Muscle of leg (tissue), 11 donors: ENCODE data around the gene LRCH1. TPM values are rescaled to one million over a fixed set of nuclear protein-coding genes. Genes with fewer than 3 reads are reported as not detected.

Experiments
- DNase-seq: peaks from one replicate; pipeline ENCODE4 v3.0.0; 2013
- H3K27ac ChIP-seq: one replicate; pipeline ENCODE4 v1.5.1; 2013; ENCODE audit warnings: mild to moderate bottlenecking, low read length, control low read depth
- H3K27me3 ChIP-seq: one replicate; pipeline ENCODE4 v1.6.1; 2013; ENCODE audit warnings: low read length; ENCODE audit not compliant: control insufficient read depth, insufficient read depth
- H3K36me3 ChIP-seq: one replicate; pipeline ENCODE4 v1.6.1; 2013; ENCODE audit warnings: low read length; ENCODE audit not compliant: control insufficient read depth, insufficient read depth
- H3K4me1 ChIP-seq: one replicate; pipeline ENCODE4 v1.6.1; 2013; ENCODE audit warnings: low read length; ENCODE audit not compliant: control insufficient read depth, insufficient read depth
- H3K4me3 ChIP-seq: one replicate; pipeline ENCODE4 v1.5.1; 2013; ENCODE audit warnings: low read length, control low read depth
- H3K9me3 ChIP-seq: replicated peaks from 2 replicates; pipeline ENCODE4 v1.6.1; 2013; ENCODE audit warnings: low read depth, low read length; ENCODE audit not compliant: control insufficient read depth
- WGBS: methylation state at CpG from one replicate; pipeline ENCODE4 v1.1.5; 2013; ENCODE audit warnings: missing lambda C conversion rate; ENCODE audit not compliant: insufficient coverage; 5-methylcytosine and 5-hydroxymethylcytosine counted together
- polyA plus RNA-seq, 8 donors: library from polyadenylated mRNA; unstranded; fragments of 120-200 nt; gene quantifications; one replicate each; pipeline versions ENCODE4 v1.2.1 to v1.2.3, GENCODE V29; 2013; ENCODE audit warnings: inconsistent platforms in 1 of 8, low replicate concordance in 1 of 8; ENCODE audit not compliant: insufficient read length in 8 of 8, insufficient read depth in 1 of 8
- total RNA-seq: library from RNA; stranded (reverse); fragments of 120-200 nt; gene quantifications from one replicate; pipeline ENCODE4 v1.2.4, GENCODE V29; 2013

Gene LRCH1
- total and polyA plus RNA-seq, 9 donors, result 13.6 to 22.9 (median 19.8) TPM

DNA sequence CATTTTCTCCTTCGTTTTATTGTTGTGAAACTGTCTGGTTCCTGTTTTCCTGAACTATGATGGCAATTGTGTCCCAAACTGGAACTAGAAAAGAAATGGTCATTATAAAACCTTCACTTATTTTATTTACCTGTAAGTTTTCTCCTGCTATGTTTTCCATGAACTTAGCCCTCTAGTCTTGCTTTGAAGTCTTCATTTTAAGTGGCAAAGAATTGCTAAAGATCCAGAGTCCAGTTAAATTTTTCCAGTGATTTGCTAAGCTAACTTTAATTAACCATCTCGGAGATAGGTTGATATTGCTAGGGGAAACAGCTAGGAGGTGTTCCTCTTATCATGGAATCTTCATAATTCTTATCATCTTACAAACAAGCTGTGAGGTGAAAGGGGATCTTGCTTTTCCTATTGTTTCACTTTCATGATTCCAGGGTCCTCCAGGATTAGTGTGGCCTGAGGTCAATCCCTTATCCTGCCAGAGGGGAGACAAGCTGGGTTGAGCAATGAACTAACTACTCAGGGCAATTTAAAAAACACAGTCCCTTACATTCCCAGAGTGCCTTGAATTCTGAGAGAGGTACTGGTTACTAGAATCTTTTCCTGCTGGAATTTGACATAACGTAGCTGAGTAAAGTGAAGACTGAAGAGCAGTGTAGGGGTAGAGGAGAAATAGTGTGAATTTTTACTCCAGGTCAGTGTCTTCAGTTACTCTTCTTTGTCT is 131.5 kb downstream of the LRCH1 start:
- WGBS, result no CpG with 5 or more reads among the region's 3 CpGs
- Histone ChIP-seq H3K4me3 (no peak overlapping the region), H3K27me3 (no peaks in the 10 kb centered on the region), H3K27ac (peak overlapping the region; percentile 81), H3K4me1 (peaks cover 21% of the 10 kb centered on the region), H3K36me3 (peaks cover 9% of the 10 kb centered on the region), H3K9me3 (no peaks in the 10 kb centered on the region)
- DNase-seq, result no peak

DNA sequence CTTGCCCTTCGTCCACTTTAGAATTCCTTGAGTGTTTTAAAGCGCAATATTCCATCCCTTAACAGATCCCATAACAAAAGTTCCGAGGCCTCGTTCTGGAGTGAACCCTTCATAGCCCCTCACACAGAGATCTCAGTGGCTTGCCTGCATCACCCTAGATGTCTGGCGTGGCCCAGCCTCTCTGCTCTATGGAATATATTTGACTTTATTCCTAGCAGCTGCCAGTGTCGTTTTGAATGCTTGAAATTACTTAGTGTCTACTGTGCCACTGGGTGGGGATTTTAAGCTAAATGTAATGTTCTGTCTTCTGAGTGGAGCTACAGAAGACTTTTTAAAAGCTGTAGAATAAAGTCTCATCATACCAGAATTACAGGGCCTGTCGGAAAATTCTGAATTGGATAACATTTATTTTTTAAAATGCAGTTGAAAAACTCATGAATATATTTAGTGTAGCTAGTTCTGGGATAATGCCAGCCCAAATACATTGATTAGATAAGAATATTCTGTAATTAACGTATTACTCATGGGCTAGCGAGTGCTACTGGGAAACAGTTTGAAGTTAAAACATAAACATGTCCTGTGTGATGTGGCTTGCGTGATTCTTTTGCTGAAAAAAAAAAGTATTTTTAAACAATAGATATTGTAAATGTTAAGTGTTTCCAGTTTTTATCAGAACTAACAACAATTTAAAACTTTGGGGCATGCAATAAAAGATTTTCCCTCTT is 132.2 kb downstream of the LRCH1 start:
- H3K9me3 ChIP-seq, result no peaks in the 10 kb centered on the region
- 71% methylated on average over 4 of the region's 10 CpGs for WGBS
- H3K36me3 ChIP-seq, result peaks cover 9% of the 10 kb centered on the region
- peaks cover 14% of the 10 kb centered on the region for H3K4me1 ChIP-seq
- no peak overlapping the region for H3K4me3 ChIP-seq
- DNase-seq, result peak; percentile 75
- peak overlapping the region; percentile 81 for H3K27ac ChIP-seq
- no peaks in the 10 kb centered on the region for H3K27me3 ChIP-seq

DNA sequence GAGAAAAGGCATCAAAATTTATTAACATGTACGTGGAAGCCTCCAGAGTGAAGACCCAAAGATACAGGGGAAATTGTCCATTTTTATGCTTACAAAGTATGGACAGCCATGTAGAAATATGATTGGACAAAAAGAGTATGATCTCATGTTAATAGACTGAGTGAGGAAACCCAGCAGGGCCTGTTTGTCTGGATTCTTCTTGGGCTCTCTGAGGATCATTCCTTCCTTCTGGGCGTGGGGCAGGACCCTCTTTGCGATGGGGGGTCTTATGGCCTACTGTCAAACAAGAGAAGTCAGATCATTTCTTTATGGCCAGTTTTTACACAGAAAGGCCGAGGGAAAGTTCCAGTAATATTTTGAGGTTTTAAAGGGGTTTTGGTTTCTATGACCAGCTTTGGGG is 133.2 kb downstream of the LRCH1 start:
- no peak for DNase-seq
- H3K27ac ChIP-seq, result peak overlapping the region; percentile 33
- peaks cover 9% of the 10 kb centered on the region for H3K36me3 ChIP-seq
- no peaks in the 10 kb centered on the region for H3K27me3 ChIP-seq
- no peak overlapping the region for H3K4me3 ChIP-seq
- no peaks in the 10 kb centered on the region for H3K9me3 ChIP-seq
- H3K4me1 ChIP-seq, result peaks cover 8% of the 10 kb centered on the region
- 85% methylated on average over 3 of the region's 4 CpGs for WGBS

DNA sequence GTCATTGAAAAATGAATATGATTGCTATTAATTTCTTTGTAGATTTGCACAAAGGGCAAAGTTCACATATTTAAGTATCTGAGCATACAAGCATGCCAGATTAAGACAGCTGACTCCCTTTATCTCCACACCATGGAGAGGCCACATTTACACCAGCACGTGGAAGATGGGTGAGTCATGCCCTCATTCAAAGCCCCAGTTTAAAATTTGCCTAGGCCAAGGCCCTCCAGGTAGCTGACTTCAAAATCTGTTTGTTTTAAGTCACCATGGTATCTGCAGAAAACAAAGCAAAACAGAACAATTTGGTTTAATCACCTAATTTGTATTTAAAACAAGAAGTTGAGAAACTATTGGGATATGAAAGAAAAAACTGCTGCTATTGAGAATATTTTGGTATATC is 134.8 kb downstream of the LRCH1 start:
- WGBS, result 0% methylated on average over 1 of the region's 1 CpG
- H3K4me1 ChIP-seq, result peaks cover 9% of the 10 kb centered on the region

DNA sequence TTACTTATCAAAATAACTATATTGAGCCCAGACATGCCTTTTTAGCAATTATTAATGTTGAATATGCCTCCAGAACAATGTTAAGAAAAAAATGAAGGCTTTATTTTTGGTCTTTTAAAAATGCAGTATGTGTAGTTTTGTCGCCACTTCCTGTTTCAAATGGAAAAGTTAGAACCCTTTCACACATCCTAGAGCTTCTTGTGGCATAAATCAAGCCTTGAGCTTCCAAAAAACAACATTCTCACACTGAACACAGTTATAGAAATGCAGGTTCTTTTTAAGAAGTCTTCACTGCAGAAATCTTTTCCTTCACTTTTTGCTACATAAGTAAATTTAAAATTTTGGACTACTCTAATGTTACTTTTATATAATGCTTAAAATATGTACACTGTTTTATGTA is 135.3 kb downstream of the LRCH1 start:
- H3K9me3 ChIP-seq, result no peaks in the 10 kb centered on the region
- H3K27ac ChIP-seq, result no peak overlapping the region
- DNase-seq, result peak; percentile 29
- H3K36me3 ChIP-seq, result peaks cover 13% of the 10 kb centered on the region
- no peaks in the 10 kb centered on the region for H3K27me3 ChIP-seq
- H3K4me1 ChIP-seq, result peaks cover 9% of the 10 kb centered on the region
- no CpG with 5 or more reads among the region's 1 CpG for WGBS
- no peak overlapping the region for H3K4me3 ChIP-seq

More for the DNA sequence above, 134.8 kb downstream of the LRCH1 start:
- no peak overlapping the region for H3K4me3 ChIP-seq
- no peak overlapping the region for H3K27ac ChIP-seq
- no peaks in the 10 kb centered on the region for H3K27me3 ChIP-seq
- peak; percentile 37 for DNase-seq
- H3K9me3 ChIP-seq, result no peaks in the 10 kb centered on the region
- H3K36me3 ChIP-seq, result peaks cover 9% of the 10 kb centered on the region

DNA sequence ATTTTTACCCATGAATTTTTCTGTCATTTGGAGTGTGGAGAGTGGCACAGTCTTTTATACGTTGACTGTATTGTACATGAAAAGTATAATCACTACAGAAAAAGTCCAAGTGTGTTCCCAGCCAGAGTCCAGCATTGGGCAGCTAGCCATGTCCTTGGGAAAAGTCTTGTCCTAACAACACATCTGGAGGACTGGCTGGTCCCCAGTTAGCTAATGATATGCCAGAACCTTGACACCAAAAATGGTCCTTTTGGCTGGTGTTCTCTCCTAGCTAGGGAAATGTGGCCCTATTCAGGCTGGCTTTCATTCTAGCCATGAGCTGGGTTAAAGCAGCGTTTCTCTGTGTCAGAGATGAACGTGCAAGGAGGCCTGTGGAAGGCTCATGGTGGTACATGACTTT is 145.0 kb downstream of the LRCH1 start:
- no peak overlapping the region for H3K4me3 ChIP-seq

DNA sequence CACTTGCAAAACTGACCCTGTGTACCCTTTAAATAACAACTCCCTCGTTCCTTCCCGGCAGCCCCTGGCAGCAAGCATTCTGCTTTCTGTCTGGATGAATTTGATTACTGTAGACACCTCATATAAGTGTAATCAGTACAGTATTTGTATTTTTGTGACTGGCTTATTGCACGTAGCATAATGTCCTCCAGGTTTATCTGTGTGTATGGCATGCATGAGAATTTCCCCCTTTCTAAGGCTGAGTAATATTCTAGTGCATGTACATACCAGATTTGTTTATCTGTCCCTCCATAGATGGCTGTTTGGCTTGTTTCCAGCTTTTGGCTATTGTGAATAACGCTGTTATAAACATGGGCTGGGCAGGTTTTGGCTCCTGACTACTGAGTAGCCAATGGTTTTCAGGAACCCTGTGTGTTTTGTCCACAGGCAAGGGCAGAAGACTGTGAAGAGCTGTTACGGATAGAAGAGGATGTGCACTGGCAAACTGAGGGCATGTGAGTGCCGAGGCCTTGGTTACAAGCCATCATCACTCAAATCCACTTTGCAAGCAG is 146.0 kb downstream of the LRCH1 start:
- no peaks in the 10 kb centered on the region for H3K27me3 ChIP-seq
- H3K9me3 ChIP-seq, result no peaks in the 10 kb centered on the region
- DNase-seq, result no peak
- H3K4me1 ChIP-seq, result peaks cover 3% of the 10 kb centered on the region
- no peak overlapping the region for H3K4me3 ChIP-seq
- no peak overlapping the region for H3K27ac ChIP-seq
- WGBS, result 89% methylated on average over 1 of the region's 6 CpGs
- H3K36me3 ChIP-seq, result peaks cover 67% of the 10 kb centered on the region

More for the DNA sequence above, 145.0 kb downstream of the LRCH1 start:
- H3K9me3 ChIP-seq, result no peaks in the 10 kb centered on the region
- H3K4me1 ChIP-seq, result peaks cover 3% of the 10 kb centered on the region
- no peaks in the 10 kb centered on the region for H3K27me3 ChIP-seq
- DNase-seq, result peak; percentile 61
- 73% methylated on average over 2 of the region's 3 CpGs for WGBS
- H3K27ac ChIP-seq, result no peak overlapping the region
- H3K36me3 ChIP-seq, result peaks cover 73% of the 10 kb centered on the region

DNA sequence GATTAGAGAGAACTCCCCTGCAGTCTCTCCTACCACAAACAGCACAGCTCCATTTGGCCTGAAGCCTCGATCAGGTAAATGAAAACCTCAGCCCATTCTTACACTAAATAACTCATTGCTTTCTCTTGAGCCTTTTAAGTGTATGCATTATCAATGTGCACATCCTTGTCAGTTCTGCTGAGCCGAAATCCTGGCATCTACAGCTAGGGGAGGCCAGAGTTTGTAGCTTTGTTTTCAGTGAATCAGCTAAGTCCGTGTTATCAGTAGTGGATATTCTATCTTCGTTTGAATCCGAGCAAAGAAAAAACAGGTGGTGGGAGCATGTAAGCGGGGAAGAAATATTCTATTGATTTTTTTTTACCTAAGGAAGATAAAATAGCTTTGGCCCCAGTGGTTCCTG is 159.6 kb downstream of the LRCH1 start:
- WGBS, result 53% methylated on average over 3 of the region's 6 CpGs
- Histone ChIP-seq H3K27ac (no peak overlapping the region), H3K9me3 (no peaks in the 10 kb centered on the region), H3K27me3 (no peaks in the 10 kb centered on the region), H3K4me1 (no peaks in the 10 kb centered on the region), H3K4me3 (no peak overlapping the region), H3K36me3 (peaks cover 29% of the 10 kb centered on the region)
- no peak for DNase-seq

DNA sequence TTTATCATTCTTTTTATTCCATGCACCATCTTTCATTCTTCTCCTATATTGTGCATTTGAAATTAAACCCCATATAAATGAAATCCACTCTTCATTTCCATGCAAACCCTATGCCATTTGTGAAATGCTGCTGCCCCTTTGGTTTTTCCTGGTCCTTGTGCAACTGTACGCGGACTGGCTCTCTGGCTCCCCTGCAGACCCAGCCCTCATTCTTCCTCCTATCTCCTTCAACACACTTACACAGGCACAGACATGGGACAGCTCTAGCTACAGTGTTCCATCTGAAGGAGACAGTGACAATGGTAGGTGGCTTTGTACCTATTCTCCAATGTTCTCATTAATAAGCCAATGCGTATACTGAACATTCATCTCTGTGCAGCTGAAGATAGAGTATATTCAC is 162.4 kb downstream of the LRCH1 start:
- H3K4me3 ChIP-seq, result no peak overlapping the region
- no peak for DNase-seq
- H3K27me3 ChIP-seq, result no peaks in the 10 kb centered on the region
- H3K9me3 ChIP-seq, result no peaks in the 10 kb centered on the region
- no CpG with 5 or more reads among the region's 3 CpGs for WGBS
- peaks cover 17% of the 10 kb centered on the region for H3K36me3 ChIP-seq
- H3K4me1 ChIP-seq, result no peaks in the 10 kb centered on the region
- H3K27ac ChIP-seq, result no peak overlapping the region

DNA sequence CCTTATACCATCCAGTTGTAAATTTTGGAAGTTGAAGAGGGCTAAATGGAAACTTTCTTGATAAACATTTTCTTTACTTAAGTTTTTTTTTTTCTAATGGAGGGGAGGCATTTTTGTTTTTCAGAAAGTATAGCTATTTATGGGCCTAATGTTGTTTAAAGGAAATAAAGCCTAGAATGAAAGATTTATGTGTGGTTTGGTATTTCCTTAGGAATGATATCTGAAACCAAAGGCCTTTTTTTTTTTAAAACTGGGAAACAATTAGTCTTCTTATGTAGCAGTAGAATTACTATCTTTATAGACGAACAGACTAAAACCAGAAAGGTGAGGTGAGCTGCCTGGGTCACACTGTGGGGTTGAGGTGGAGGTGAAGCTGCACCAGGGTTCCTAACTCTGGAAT is 163.9 kb downstream of the LRCH1 start:
- Histone ChIP-seq H3K9me3 (no peaks in the 10 kb centered on the region), H3K4me1 (no peaks in the 10 kb centered on the region), H3K4me3 (no peak overlapping the region), H3K27ac (no peak overlapping the region), H3K36me3 (peaks cover 13% of the 10 kb centered on the region), H3K27me3 (no peaks in the 10 kb centered on the region)
- DNase-seq, result no peak
- no CpG with 5 or more reads among the region's 1 CpG for WGBS
